Measurements from ENCODE around the gene SRGAP3. TPM values are rescaled to one million over a fixed set of nuclear protein-coding genes. Genes with fewer than 3 reads are reported as not detected.

SRGAP3 gene
- polyA plus RNA-seq, 3 donors = 0.27 to 1.3 (median 0.87) TPM

DNA sequence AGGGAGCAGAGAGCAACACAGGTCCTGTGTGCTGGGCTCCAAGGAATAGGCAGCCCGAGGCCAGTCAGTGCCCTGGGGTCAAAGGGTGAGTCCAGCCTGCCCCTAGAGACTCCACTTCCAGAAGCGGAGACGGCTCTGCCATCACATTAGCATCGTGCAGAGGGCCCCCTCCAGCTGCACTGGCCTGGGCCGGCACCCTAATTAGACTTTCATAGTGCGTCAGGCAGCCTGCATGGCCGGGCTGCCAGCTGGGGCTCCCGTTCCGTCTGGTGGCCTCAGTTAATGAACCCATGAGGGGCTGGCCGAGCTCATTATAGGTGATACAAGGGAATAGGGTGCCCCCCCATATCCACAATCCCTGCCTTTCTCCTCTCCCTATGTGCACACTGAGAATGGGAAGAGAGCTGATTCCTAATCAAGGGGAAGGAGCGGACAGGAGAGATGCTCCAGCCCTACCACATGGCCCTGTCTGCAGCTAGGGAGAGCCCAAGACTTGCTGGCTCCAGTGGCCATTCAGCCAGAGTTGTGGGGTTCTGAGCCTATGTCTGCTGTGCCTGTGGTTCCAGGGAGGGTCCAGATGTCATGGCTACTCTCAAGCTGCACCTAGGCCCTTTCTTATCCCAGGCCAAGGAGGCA, 128.0 kb downstream of the SRGAP3 start:
- H3K27ac ChIP-seq (ENCODE audit: low read depth in 1 of 2, low read length in 2 of 2) = no peak overlapping the region
- H3K4me3 ChIP-seq (replicated peaks in 1 of 3; ENCODE audit: low read depth in 2 of 3, low read length in 3 of 3) = no peak overlapping the region
- Mint-ChIP-seq H3K4me3 (no peak overlapping the region), H3K9me3 (no peaks in the 10 kb centered on the region), H3K27ac (no peak overlapping the region), H3K36me3 (no peaks in the 10 kb centered on the region), H3K27me3 (ENCODE audit: low read depth in 3 of 3) (no peaks in the 10 kb centered on the region), H3K4me1 (peaks cover 4% of the 10 kb centered on the region)
- TF ChIP-seq, protein P1, sequence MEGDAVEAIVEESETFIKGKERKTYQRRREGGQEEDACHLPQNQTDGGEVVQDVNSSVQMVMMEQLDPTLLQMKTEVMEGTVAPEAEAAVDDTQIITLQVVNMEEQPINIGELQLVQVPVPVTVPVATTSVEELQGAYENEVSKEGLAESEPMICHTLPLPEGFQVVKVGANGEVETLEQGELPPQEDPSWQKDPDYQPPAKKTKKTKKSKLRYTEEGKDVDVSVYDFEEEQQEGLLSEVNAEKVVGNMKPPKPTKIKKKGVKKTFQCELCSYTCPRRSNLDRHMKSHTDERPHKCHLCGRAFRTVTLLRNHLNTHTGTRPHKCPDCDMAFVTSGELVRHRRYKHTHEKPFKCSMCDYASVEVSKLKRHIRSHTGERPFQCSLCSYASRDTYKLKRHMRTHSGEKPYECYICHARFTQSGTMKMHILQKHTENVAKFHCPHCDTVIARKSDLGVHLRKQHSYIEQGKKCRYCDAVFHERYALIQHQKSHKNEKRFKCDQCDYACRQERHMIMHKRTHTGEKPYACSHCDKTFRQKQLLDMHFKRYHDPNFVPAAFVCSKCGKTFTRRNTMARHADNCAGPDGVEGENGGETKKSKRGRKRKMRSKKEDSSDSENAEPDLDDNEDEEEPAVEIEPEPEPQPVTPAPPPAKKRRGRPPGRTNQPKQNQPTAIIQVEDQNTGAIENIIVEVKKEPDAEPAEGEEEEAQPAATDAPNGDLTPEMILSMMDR (IDR thresholded peaks at IDR 0.05) = no peak
- H2AFZ ChIP-seq (ENCODE audit: insufficient read depth, low read depth, low read length, poor library complexity, severe bottlenecking) = no peak overlapping the region
- H3K36me3 ChIP-seq (replicated peaks in 1 of 2; ENCODE audit: control insufficient read depth in 1 of 2, insufficient read depth in 2 of 2, low read length in 2 of 2) = no peaks in the 10 kb centered on the region
- no peak for DNase-seq
- H4K20me1 ChIP-seq (ENCODE audit: insufficient read depth, low read length) = no peaks in the 10 kb centered on the region
- H3K79me2 ChIP-seq (ENCODE audit: insufficient read depth, low read length) = no peaks in the 10 kb centered on the region
- WGBS (ENCODE audit: insufficient coverage) = 85% methylated on average over 8 of the region's 11 CpGs
- no peaks in the 10 kb centered on the region for H3K9me3 ChIP-seq (replicated peaks in 1 of 2; ENCODE audit: control insufficient read depth in 1 of 2, insufficient read depth in 1 of 2, low read length in 2 of 2)
- H3K4me1 ChIP-seq (ENCODE audit: control insufficient read depth in 1 of 2, insufficient read depth in 2 of 2, low read length in 2 of 2) = no peaks in the 10 kb centered on the region
- no peak overlapping the region for H3K4me2 ChIP-seq (replicated peaks; ENCODE audit: extremely low read depth, low read length, poor library complexity, severe bottlenecking)
- H3K27me3 ChIP-seq (ENCODE audit: control insufficient read depth in 2 of 2, insufficient read depth in 2 of 2, low read length in 2 of 2) = no peaks in the 10 kb centered on the region
- no peak overlapping the region for H3K9ac ChIP-seq (ENCODE audit: insufficient read depth, low read length, poor library complexity, severe bottlenecking)
- intact Hi-C loops (cut with micrococcal nuclease) = no loop called here

DNA sequence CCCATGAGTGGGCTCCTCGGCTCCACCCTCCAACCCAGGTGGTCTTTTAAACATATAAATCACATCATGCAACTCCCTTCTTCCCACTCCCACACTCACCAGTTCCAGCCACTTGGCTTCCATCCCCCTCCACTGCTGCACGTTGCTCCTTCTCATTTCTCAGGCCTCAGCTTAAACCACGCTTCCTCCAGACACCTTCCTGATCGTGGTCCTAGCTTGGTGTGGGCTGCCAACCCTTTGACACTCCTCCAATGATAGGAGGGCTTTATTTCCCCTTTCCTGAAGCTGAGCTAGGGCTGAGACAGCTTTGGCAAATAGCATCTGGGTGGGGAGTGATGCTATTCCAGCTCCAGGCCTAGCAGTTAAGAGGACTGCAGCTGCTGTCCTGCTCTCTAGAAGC, 130.1 kb downstream of the SRGAP3 start:
- TF ChIP-seq, protein P1 (IDR thresholded peaks at IDR 0.05) = no peak
- H3K36me3 ChIP-seq (replicated peaks in 1 of 2; ENCODE audit: control insufficient read depth in 1 of 2, insufficient read depth in 2 of 2, low read length in 2 of 2) = no peaks in the 10 kb centered on the region
- H3K36me3 Mint-ChIP-seq = no peaks in the 10 kb centered on the region
- no peak overlapping the region for H2AFZ ChIP-seq (ENCODE audit: insufficient read depth, low read depth, low read length, poor library complexity, severe bottlenecking)
- no peak for DNase-seq
- no peak overlapping the region for H3K4me3 Mint-ChIP-seq
- H4K20me1 ChIP-seq (ENCODE audit: insufficient read depth, low read length) = no peaks in the 10 kb centered on the region
- intact Hi-C loops (cut with micrococcal nuclease) = no loop called here
- H3K27me3 ChIP-seq (ENCODE audit: control insufficient read depth in 2 of 2, insufficient read depth in 2 of 2, low read length in 2 of 2) = no peaks in the 10 kb centered on the region
- peak overlapping the region in 1 of 7 donors; percentile 73 for H3K27ac Mint-ChIP-seq
- H3K4me3 ChIP-seq (replicated peaks in 1 of 3; ENCODE audit: low read depth in 2 of 3, low read length in 3 of 3) = no peak overlapping the region
- H3K4me1 Mint-ChIP-seq = peaks cover 4% of the 10 kb centered on the region
- H3K27me3 Mint-ChIP-seq (ENCODE audit: low read depth in 3 of 3) = no peaks in the 10 kb centered on the region
- H3K79me2 ChIP-seq (ENCODE audit: insufficient read depth, low read length) = no peaks in the 10 kb centered on the region
- no peaks in the 10 kb centered on the region for H3K4me1 ChIP-seq (ENCODE audit: control insufficient read depth in 1 of 2, insufficient read depth in 2 of 2, low read length in 2 of 2)
- H3K27ac ChIP-seq (ENCODE audit: low read depth in 1 of 2, low read length in 2 of 2) = no peak overlapping the region
- 38% methylated on average over 2 of the region's 4 CpGs for WGBS (ENCODE audit: insufficient coverage)
- H3K9me3 Mint-ChIP-seq = peaks cover 0 to under 1% (median 0%) of the 10 kb centered on the region in 7 donors
- H3K9me3 ChIP-seq (replicated peaks in 1 of 2; ENCODE audit: control insufficient read depth in 1 of 2, insufficient read depth in 1 of 2, low read length in 2 of 2) = no peaks in the 10 kb centered on the region
- no peak overlapping the region for H3K4me2 ChIP-seq (replicated peaks; ENCODE audit: extremely low read depth, low read length, poor library complexity, severe bottlenecking)
- no peak overlapping the region for H3K9ac ChIP-seq (ENCODE audit: insufficient read depth, low read length, poor library complexity, severe bottlenecking)

Measured in CD14-positive monocyte (primary cell).